SH-SY5Y (cell line): ENCODE measurements around the gene KIF26B.

Experiments used
- GATA2 ChIP-seq: IDR thresholded peaks from 2 replicates; pipeline ENCODE4 v1.6.1; 2011; ENCODE audit warnings: mild to moderate bottlenecking, low read depth, low read length
- GATA3 ChIP-seq: IDR thresholded peaks from 2 replicates; pipeline ENCODE4 v1.6.1; 2011; ENCODE audit warnings: low read depth, mild to moderate bottlenecking, low read length, moderate library complexity

KIF26B gene

DNA sequence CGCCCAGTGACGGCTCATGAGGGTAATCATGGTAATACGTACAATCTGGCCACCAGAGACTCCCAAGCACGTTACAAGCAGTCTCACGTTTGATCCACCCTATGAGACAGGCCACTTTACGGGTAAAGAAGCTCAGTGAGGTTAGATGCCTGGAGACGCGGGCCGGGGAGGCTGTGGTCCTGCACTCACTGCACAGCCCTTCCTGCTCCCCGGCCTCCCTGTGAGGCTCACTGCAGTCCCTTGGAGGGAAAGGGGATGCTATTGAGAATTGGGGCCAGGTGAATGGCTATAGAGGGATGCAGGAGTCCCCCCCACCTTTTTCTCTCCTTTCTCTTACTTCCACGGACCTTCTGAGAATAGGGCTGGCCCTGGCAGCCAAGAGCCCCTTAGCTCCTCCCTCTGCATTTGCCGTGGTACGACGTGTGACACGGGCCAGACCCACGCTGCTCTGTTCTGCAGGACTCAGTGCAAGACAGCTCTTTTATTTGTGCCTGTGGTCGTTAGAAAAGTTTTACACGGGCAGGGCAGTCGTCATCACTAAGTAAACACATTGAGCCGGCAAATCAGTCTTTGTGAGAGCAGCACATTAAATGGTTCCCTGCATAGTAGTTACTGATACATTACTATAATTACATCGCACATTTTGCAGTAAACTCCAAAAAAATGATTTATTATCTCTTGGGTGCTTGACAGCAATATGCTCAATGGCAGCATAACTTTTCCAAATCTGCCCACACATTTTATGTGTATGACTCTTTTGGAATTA, 18.8 kb downstream of the KIF26B start:
- TF ChIP-seq GATA2 (no peak), GATA3 (no peak)

DNA sequence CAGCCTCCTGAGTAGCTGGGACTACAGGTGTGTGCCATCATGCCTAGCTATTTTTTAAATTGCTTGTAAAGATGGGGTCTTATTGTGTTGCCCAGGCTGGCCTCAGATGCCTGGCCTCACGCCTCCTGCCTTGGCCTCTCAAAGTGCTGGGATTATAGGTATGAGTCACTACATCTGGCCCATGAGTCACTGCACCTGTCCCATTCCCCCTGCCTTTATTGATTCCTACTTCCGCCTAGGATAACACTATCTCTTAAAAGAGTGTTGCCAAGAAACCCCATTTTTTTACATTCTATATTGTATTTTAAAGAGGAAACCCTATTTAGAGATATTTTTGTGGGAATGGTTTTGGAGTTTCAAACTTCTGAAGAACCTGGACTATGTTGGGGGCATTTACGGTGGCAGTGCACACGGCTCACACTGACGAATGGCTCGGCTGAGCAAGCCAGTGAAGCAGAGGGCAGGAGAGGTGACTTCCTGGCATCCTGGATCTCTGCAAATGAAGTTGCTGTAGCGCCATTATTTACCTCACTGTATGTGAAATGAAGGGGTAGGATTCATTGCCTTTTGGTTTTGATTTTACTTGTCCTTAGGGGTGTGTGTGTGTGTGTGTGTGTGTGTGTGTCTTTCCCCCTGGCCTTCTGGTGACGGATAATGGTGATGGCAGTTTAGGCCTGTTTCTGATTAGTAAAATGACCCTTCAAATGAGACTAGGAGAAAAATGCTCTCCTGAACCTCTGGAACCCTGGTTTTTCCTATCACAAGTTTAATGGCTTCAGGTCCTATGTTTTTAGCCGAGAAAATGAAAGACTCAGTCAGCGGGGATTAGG, 22.5 kb downstream of the KIF26B start:
- no peak for TF ChIP-seq GATA3
- no peak for TF ChIP-seq GATA2

DNA sequence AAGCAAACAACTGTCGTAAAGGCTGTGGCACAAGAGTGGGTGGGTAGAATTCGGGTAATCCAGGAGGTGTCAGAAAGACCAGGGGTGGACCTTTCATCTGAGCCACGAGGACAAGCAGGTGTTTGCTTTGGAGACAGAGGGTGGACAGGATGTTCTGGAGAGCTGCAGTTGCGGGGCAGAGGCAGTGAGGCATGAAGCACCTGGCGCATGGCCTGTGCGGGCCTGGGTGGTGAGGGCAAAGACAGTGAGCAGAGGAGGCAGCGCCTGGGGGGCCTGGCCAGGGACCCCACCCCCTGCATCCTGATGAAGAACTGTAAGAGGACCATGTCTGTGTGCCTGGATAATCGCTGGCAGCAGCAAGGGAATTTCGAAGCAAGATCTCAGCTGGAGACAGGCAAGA, 24.9 kb downstream of the KIF26B start:
- no peak for TF ChIP-seq GATA2
- TF ChIP-seq GATA3, result no peak

DNA sequence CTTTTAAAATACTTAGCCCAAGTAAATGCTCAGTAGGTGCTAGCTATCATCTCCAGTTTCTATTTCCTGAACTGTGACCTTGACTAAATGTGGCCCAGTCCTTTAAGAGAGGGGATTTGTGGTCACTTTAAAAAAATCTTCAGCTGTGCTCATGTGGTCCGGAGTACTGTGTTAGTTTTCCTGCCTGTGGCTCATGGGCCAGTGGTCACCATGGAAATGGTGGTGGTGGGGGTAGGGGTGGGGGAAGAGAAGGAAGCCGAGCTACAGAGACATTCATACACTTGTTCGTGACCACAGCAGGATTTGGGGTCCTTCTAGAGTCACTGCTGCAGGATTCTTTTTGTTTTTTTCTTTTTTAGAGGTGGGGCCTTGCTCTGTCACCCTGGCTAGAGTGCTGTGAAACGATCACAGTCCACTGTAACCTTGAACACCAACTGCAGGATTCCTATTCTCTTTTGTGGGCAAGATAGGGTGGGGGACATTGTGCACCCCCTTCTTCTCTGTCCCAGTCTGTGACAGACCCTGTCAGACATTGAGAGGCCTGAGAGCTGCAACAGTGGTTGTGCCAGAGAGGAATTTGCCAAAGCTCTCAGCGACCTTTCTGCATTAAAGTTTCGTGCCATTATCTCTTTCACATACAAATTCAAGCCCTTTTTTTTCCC, 25.8 kb downstream of the KIF26B start:
- TF ChIP-seq GATA2 (no peak), GATA3 (no peak)

DNA sequence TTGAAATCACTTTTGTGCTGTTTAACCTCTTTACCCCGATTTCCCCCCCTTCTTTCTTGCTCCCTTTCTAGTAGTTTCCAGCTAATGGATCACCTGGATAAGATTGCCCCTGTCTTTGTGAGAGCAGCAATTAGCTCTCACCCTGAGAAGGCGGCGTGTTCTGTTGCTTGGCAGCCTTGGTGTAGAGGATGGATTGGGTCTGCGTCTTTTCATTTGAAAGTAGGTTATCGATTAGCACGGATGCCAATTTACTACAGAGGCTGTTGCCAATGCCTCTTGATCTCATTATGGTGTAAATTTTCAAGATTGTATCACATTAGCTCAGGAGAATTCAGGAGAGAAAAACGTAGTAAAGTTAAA, 26.4 kb downstream of the KIF26B start:
- no peak for TF ChIP-seq GATA2

DNA sequence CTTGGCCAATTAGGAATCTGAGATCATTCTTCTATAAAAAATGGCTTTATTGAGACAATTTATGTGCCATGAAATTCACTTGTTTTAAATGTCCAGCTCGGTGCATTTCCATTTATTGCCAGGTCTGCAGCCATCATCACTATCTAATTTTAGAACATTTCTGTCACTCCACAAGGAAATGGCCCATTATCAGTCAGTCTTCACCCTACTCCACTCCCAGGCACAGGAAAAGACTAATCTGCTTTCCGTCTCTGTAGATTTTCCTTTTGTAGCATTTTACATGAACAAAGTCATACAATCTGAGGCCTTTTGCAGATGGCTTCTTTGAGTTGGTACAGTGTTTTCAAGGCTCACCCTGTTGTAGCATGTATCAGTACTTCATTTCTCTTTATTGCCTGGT, 27.2 kb downstream of the KIF26B start:
- TF ChIP-seq GATA3, result no peak
- TF ChIP-seq GATA2, result no peak

DNA sequence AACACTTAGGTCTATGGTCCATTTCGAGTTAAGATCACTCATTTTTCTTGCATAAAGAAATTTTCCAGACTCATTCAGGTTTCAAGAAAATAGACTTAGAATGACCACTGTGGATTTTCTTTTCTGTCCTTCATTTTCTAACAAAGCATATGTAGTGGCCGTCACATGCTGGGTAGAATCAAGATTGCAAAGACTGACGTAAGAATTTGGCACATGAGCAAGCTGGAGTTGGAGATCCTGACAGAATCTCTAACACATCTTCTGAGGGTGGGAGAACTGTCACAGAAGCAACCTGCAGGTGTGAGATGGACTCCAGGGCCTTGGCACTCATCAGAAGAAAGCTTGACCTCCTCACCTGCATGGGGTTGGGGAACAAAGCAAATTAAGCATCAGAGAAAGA, 28.6 kb downstream of the KIF26B start:
- TF ChIP-seq GATA2, result no peak
- no peak for TF ChIP-seq GATA3

DNA sequence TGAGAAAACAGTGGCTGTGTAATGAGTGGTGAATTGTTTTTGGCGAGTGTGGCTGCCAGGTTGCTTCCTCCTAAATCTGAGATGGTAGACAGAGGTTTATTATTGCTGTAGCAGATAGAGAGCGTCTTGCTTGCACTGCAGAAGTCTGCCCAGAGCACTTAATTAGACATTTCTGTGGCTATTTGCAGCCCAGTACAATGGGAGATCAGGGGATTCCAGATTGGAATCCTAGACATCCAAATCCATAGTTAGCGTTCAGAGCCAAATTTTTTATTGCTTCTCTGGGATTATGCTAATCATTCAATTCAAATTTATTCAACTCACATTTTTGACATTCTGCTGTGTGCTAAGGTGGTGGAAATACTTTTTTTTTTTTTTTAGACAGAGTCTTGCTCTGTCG, 30.0 kb downstream of the KIF26B start:
- TF ChIP-seq GATA3 (no peak), GATA2 (no peak)

DNA sequence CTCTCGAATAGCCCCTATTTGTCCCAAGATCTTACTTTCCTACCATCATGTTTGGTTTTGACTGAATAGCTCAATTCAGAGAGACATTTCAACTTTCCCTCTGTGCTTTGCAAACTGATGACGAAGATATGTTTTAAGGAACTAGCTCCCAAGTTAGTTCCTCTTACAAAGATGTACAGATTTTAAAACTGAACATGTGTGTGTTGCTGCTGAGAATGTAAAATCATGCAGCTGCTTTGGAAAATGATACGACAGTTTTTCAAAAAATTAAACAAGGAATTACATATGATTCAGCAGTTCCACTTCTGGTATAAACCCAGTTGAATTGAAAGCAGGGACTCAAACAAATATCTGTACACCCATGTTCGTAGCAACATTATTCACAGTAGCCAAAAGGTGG, 33.6 kb downstream of the KIF26B start:
- TF ChIP-seq GATA2 (no peak), GATA3 (no peak)

DNA sequence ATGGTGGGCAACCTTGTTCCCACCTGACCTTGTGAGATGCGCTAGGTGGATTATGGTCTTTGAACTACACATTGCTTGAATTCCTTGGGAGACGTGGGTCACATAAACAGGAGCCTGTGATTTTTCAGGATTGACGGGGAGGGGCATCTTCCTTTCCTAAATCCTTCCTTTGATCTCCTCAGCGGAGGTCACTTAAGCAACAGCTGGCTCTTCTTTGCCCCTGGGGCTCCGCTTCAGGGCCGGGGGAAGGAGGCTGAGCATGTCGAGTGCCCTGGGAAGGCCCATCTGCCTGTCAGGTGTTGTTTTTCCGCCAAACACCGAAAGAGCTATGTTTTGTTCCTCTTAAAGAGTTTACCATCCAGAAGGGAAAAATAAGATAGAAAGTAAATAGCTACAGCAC, 40.6 kb downstream of the KIF26B start:
- TF ChIP-seq GATA2 (no peak), GATA3 (no peak)

DNA sequence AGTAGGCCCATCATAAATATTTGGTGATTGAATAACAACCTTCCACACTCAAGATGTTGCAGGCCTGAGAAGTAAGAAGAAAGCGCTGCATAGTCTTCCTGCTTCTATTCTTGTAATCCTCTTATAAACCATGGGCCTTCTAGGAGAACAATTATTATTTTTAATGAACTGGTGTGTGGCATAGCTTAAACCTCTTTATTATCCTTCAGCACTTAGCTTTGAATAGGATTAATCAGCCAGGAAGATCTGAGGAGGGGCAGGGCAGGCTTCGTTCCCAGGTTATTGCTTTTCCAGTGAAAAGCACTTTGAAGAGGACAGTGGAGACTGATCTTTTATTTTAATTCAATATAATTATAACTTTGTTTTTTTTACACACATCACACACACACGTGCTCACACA, 42.3 kb downstream of the KIF26B start:
- no peak for TF ChIP-seq GATA3
- TF ChIP-seq GATA2, result peak; percentile 47; the same call in 1 of the 2 replicates

DNA sequence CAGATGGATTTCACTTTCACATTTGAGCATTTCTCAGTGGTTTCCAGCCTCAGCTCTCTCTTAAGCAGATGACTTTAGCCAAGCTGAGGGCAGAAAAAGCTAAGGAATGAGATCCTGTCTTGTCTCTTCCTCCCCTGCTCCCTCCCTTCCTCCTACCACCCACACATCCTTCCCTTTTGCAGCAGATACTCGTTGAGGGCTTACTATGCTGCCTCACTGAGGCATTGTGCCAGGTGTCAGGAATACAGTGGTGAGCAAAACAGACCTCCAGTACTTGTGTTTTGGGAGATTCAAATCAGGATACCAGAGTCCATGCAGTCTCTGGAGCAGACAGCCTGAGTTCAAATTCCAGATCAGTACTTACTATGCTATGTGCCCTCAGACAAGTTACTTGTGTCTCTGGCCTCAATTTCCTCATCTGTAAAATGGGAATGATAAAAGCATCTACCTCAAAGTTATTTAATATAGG, 43.2 kb downstream of the KIF26B start:
- peak; percentile 64 for TF ChIP-seq GATA2
- TF ChIP-seq GATA3, result no peak

DNA sequence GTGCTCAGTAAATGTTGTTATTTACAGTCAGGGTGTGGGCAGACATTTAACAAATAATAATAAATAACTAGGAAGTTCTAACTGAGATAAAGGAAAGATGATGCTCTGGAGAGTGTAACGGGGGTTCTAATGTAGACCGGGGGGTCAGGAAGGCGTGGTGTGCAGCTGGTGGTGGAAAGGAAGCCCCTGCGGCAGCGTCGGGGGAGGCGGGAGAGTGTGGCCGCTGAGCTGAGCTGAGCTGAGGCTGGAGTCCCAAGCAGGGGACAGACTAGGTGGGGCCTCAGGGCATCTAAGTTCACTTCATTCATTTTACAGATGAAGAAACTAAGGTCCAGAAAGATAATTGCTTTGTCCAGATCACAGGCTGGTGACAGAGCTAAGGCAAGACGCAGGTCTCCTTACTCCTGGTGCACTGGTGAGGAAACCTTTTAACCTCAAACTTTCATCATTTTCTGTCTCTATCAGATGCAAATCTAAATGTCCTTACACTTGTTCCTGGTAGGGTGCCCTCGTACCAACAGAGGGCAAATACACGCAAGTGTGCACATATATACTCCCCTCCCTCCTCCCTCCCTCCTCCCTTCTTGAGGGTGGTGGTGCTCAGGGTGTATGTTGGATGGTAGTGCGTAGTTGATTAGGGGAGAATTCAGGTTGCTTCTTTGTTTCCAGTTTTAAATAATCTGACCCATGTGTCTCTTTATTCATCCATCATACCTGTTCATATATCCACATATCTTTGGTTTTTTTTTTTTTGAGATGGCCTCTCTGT, 44.1 kb downstream of the KIF26B start:
- TF ChIP-seq GATA2 (no peak), GATA3 (no peak)

DNA sequence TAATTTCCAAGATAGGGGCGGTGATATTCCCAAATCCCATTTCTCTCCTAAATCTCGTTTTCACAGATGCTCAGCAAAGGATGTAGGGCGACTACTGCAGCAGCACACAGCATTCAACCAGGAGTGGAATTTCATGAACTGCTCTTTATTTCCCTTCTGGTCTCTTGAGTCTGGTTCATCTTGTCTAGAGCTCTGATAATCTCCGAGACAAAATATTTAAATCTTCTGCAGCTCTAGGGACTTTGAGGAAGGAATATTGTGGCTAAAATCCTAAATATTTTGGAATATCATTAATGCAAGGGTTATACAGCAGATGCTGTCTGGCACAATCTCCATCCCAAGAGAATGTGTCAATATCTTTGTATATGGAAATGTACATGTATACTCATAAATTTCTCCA, 45.4 kb downstream of the KIF26B start:
- TF ChIP-seq GATA2 (no peak), GATA3 (no peak)
